ENCODE results near the gene FRMD8. TPM values are rescaled to one million over a fixed set of nuclear protein-coding genes. Genes with fewer than 3 reads are reported as not detected.
A peak's percentile ranks its signal among the peaks of the same experiment; 100 is the strongest.

The FRMD8 gene
- total and polyA plus RNA-seq, 9 of the 15 experiments (the other 6 are each of a cell fraction or from before 2014, with no cell fraction given): 4.5 to 54.5 (median 15.8) TPM

DNA sequence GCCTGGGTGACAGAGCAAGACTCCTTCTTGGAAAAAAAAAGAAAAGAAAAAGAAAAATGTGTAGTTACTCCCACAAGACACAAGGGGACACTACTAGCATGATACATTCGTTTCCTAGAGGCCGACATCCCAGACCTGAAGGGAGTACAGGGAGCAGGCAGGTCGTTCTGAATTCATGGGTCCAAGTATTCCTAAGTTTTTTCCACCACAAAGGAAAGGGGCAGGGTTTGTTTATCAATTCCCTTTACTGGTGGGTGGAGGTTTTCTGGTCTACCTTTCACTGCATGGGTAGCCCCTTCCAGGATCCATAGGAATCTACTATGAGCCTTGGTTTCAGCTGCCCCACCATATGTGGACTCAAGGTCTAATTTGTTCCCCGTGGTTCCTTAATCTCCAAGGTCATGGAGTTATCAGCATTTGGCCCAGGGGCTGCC lies 20.1 kb upstream of the FRMD8 start (continued):
- TF ChIP-seq, protein P1, sequence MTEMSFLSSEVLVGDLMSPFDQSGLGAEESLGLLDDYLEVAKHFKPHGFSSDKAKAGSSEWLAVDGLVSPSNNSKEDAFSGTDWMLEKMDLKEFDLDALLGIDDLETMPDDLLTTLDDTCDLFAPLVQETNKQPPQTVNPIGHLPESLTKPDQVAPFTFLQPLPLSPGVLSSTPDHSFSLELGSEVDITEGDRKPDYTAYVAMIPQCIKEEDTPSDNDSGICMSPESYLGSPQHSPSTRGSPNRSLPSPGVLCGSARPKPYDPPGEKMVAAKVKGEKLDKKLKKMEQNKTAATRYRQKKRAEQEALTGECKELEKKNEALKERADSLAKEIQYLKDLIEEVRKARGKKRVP (CRISPR knock-in tag; IDR thresholded peaks at IDR 0.05): no peak
- TF ChIP-seq, protein P2, sequence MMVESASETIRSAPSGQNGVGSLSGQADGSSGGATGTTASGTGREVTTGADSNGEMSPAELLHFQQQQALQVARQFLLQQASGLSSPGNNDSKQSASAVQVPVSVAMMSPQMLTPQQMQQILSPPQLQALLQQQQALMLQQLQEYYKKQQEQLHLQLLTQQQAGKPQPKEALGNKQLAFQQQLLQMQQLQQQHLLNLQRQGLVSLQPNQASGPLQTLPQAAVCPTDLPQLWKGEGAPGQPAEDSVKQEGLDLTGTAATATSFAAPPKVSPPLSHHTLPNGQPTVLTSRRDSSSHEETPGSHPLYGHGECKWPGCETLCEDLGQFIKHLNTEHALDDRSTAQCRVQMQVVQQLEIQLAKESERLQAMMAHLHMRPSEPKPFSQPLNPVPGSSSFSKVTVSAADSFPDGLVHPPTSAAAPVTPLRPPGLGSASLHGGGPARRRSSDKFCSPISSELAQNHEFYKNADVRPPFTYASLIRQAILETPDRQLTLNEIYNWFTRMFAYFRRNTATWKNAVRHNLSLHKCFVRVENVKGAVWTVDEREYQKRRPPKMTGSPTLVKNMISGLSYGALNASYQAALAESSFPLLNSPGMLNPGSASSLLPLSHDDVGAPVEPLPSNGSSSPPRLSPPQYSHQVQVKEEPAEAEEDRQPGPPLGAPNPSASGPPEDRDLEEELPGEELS (CRISPR knock-in tag; IDR thresholded peaks at IDR 0.05; ENCODE audit: borderline replicate concordance): no peak
- TF ChIP-seq NCOA6 (IDR thresholded peaks at IDR 0.05) (no peak), L3MBTL2 (IDR thresholded peaks at IDR 0.05) (0 out of 2 replicates have a peak, but pooled peaks have one; percentile 23), ZNF695 (CRISPR knock-in tag; IDR thresholded peaks at IDR 0.05) (no peak), ZNF384 (IDR thresholded peaks at IDR 0.05; ENCODE audit: low read depth, low read length) (peak; percentile 90), ZKSCAN8 (CRISPR knock-in tag; IDR thresholded peaks at IDR 0.05) (no peak; the same call in 1 of the 2 replicates), JUND (IDR thresholded peaks at IDR 0.05; ENCODE audit: borderline replicate concordance, low read depth, low read length) (no peak), JUND (tag; IDR thresholded peaks at IDR 0.05; ENCODE audit: borderline replicate concordance, low read depth, low read length) (no peak), PTTG1 (tag; IDR thresholded peaks at IDR 0.05; ENCODE audit: low read depth) (no peak), TSC22D4 (tag; IDR thresholded peaks at IDR 0.05) (no peak), RFX5 (IDR thresholded peaks at IDR 0.05; ENCODE audit: low read depth, low read length) (no peak), ZNF253 (CRISPR knock-in tag; conservative IDR thresholded peaks at IDR 0.05) (no peak), ZNF239 (CRISPR knock-in tag; IDR thresholded peaks at IDR 0.05) (no peak), LARP7 (IDR thresholded peaks at IDR 0.05) (no peak), HNRNPH1 (optimal IDR thresholded peaks at IDR 0.05; ENCODE audit: low read depth, low read length) (no peak), ZNF77 (CRISPR knock-in tag; IDR thresholded peaks at IDR 0.05) (no peak), TBL1XR1 (IDR thresholded peaks at IDR 0.05; ENCODE audit: low read length in 2 of 2) (0 out of 4 replicates have a peak, but pooled peaks of 1 of the 2 experiments have one; percentile 29), RAD21 (CRISPR knock-in tag; conservative IDR thresholded peaks at IDR 0.05 in 1 of 2, IDR thresholded peaks at IDR 0.05 in 1 of 2) (peak; percentile 90 to 93), FOXK2 (conservative IDR thresholded peaks at IDR 0.05 in 1 of 2, IDR thresholded peaks at IDR 0.05 in 1 of 2; ENCODE audit: low read depth in 2 of 2) (no peak; a peak in 1 of 4 replicates), PHF21A (IDR thresholded peaks at IDR 0.05; ENCODE audit: borderline replicate concordance, low read depth) (no peak), MCM3 (IDR thresholded peaks at IDR 0.05) (no peak)
- TF ChIP-seq, protein P3, sequence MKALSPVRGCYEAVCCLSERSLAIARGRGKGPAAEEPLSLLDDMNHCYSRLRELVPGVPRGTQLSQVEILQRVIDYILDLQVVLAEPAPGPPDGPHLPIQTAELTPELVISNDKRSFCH (CRISPR knock-in tag; IDR thresholded peaks at IDR 0.05): no peak
- TF ChIP-seq, protein P3 (tag; IDR thresholded peaks at IDR 0.05): no peak
- TF ChIP-seq, protein P4, sequence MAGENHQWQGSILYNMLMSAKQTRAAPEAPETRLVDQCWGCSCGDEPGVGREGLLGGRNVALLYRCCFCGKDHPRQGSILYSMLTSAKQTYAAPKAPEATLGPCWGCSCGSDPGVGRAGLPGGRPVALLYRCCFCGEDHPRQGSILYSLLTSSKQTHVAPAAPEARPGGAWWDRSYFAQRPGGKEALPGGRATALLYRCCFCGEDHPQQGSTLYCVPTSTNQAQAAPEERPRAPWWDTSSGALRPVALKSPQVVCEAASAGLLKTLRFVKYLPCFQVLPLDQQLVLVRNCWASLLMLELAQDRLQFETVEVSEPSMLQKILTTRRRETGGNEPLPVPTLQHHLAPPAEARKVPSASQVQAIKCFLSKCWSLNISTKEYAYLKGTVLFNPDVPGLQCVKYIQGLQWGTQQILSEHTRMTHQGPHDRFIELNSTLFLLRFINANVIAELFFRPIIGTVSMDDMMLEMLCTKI (IDR thresholded peaks at IDR 0.05; ENCODE audit: partially characterized antibody): no peak
- TF ChIP-seq, protein P5, sequence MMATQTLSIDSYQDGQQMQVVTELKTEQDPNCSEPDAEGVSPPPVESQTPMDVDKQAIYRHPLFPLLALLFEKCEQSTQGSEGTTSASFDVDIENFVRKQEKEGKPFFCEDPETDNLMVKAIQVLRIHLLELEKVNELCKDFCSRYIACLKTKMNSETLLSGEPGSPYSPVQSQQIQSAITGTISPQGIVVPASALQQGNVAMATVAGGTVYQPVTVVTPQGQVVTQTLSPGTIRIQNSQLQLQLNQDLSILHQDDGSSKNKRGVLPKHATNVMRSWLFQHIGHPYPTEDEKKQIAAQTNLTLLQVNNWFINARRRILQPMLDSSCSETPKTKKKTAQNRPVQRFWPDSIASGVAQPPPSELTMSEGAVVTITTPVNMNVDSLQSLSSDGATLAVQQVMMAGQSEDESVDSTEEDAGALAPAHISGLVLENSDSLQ (IDR thresholded peaks at IDR 0.05): 0 out of 2 replicates have a peak, but pooled peaks have one; percentile 13

Measured in K562 (cell line).